A549 (cell line): ENCODE results near the gene IPO11.

ENCODE experiments used
- BHLHE40 ChIP-seq: IDR thresholded peaks from 2 replicates; pipeline ENCODE4 v1.6.1; 2012; ENCODE audit warnings: low read depth, low read length, inconsistent platforms
- CEBPB ChIP-seq, 2 experiments: fragments of >200 bp in 1 of 2; sonication (Bioruptor Twin) in 1 of 2; formaldehyde crosslinking in 1 of 2; IDR thresholded peaks; 2 replicates each; pipeline ENCODE4 v1.6.1; 2012 to 2016
- EP300 ChIP-seq, 2 experiments: fragments of >200 bp; sonication (Bioruptor Twin); formaldehyde crosslinking; IDR thresholded peaks; 2 replicates in 1 of 2; 3 replicates in 1 of 2; pipeline ENCODE4 v1.6.1; 2016 to 2017
- FOSB ChIP-seq: fragments of 250-450 bp; sonication (Bioruptor Pico); IDR thresholded peaks from 2 replicates; pipeline ENCODE4 v1.5.0; 2020; ENCODE audit warnings: mild to moderate bottlenecking, moderate library complexity
- HDAC2 ChIP-seq: fragments of 200-600 bp; sonication (generic); IDR thresholded peaks from 2 replicates; pipeline ENCODE4 v1.6.1; 2016
- HOXB13 ChIP-seq: fragments of 250-450 bp; sonication (Bioruptor Pico); IDR thresholded peaks from 2 replicates; pipeline ENCODE4 v1.5.0; 2020; ENCODE audit warnings: low read depth, mild to moderate bottlenecking, moderate library complexity
- KDM1A ChIP-seq: fragments of 200-600 bp; sonication (generic); IDR thresholded peaks from 2 replicates; pipeline ENCODE4 v1.6.1; 2016; ENCODE audit warnings: low read depth, mild to moderate bottlenecking
- MYC ChIP-seq: IDR thresholded peaks from 2 replicates; pipeline ENCODE4 v1.6.1; 2012; ENCODE audit warnings: mild to moderate bottlenecking, inconsistent platforms, low read length, improper control_type of control experiment, borderline replicate concordance
- NR3C1 ChIP-seq: fragments of >200 bp; sonication (Bioruptor Twin); formaldehyde crosslinking; IDR thresholded peaks from 3 replicates; pipeline ENCODE4 v1.6.1; 2017
- POLR2A ChIP-seq: IDR thresholded peaks from 2 replicates; pipeline ENCODE4 v1.6.1; 2012; ENCODE audit warnings: mild to moderate bottlenecking, low read length
- SMC3 ChIP-seq: fragments of >200 bp; sonication (Bioruptor Twin); formaldehyde crosslinking; IDR thresholded peaks from 3 replicates; pipeline ENCODE4 v1.6.1; 2018; ENCODE audit warnings: inconsistent platforms
- TF ChIP-seq, protein P1 (sequence below): fragments of >200 bp; sonication (Bioruptor Twin); formaldehyde crosslinking; IDR thresholded peaks from 3 replicates; pipeline ENCODE4 v1.5.1; 2016

DNA sequence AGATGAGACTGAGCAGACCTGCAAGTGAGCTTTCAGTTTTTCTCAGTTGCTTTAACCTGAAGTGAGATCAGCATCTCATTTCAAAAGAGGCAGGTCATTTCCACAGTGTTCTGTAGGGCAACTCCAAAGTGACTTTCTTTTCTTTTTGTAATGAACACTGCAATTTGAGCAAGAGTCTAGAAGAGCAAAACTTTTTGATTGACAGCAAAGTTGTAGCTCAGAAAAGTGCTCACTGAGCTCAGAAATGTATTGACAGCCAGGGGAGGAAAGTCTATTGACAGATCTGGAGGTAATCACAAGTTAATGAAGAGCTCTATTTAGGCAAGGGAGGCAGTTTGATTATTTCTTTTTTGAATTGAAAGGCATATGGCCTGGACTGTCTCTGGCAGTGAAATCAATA lies 220.7 kb downstream of the IPO11 start:
- TF ChIP-seq EP300 (IDR thresholded peaks at IDR 0.05) (no peak), FOSB (no peak), KDM1A (no peak), CEBPB (IDR thresholded peaks at IDR 0.05) (no peak), MYC (no peak), HDAC2 (no peak), NR3C1 (no peak), POLR2A (no peak), BHLHE40 (no peak), HOXB13 (CRISPR knock-in tag) (no peak), SMC3 (no peak)
- TF ChIP-seq, protein P1, sequence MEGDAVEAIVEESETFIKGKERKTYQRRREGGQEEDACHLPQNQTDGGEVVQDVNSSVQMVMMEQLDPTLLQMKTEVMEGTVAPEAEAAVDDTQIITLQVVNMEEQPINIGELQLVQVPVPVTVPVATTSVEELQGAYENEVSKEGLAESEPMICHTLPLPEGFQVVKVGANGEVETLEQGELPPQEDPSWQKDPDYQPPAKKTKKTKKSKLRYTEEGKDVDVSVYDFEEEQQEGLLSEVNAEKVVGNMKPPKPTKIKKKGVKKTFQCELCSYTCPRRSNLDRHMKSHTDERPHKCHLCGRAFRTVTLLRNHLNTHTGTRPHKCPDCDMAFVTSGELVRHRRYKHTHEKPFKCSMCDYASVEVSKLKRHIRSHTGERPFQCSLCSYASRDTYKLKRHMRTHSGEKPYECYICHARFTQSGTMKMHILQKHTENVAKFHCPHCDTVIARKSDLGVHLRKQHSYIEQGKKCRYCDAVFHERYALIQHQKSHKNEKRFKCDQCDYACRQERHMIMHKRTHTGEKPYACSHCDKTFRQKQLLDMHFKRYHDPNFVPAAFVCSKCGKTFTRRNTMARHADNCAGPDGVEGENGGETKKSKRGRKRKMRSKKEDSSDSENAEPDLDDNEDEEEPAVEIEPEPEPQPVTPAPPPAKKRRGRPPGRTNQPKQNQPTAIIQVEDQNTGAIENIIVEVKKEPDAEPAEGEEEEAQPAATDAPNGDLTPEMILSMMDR, result no peak
